Occipital lobe (tissue), 2 donors: Measurements from ENCODE around the gene ZNF441. TPM values are rescaled to one million over a fixed set of nuclear protein-coding genes. Genes with fewer than 3 reads are reported as not detected.
A peak's percentile ranks its signal among the peaks of the same experiment; 100 is the strongest.
"Not testable (repeated sequence)": the region's sequence is repeated elsewhere in the genome, so short reads cannot be mapped to it uniquely, and the experiment has no call there.

ENCODE experiments used
- DNase-seq: peaks from one replicate; lab custom pipeline; 2025; lab: John Stamatoyannopoulos, UW
- total RNA-seq: library from RNA; depleted of rRNA; stranded (reverse); fragments of >200 nt; gene quantifications from one replicate; pipeline ENCODE4 v1.2.3, GENCODE V29; 2014

The ZNF441 gene
- total RNA-seq, result 70.2 TPM

DNA sequence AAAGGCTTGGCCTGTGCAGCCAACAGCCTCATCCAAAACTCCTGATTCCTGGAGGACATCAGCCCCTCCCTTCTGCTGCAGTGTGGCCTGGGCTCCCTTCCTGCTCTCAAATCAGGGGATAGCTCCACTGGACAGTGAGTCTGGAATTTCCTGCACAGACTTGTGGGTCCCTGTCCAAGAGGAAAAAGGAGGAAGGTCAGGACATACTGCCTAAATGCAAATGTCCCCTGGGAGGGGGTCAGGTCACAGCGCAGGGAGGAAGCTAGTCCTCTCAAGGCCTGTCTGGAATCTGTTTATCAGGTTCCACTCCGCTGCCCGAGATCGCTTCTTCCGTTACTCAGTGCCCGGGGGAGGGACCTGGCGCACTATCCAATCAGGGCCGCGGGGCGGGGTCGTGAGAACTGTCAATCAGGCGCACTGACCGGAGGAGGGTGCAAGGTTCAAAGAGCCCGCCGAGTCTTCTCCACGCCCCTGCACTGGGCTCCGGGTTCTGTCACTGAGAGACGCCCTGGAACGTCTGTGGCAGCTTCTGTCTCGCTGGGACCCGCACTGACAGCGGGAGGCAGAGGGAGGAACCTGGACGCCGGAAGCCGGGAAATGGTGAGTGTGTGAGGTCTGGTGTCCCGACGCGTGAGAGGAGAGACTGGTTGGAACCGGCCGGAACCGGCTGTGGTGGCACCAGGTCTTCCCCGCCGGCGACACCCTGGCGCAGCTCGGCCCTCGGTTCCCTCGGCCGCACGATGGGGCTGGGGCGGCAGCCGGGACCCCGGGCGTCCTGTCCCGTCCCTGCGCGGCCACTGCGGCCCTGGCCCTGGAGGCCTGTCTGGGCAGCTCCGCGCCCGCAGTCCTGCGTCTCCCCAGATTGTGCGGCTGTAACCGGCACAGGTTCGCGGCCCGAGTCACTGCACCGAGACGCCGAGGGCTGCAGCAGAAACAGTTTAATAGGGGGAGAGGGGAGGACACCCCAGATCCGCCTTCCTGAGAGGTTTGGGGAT, at the start of gene ZNF441:
Gene ZNF441, plus strand, starts transcription at position 404 of the 995 bp plus-strand sequence. Its CDS starts 194 bp downstream, at position 598.
- DNase-seq, result peak; percentile 96

DNA sequence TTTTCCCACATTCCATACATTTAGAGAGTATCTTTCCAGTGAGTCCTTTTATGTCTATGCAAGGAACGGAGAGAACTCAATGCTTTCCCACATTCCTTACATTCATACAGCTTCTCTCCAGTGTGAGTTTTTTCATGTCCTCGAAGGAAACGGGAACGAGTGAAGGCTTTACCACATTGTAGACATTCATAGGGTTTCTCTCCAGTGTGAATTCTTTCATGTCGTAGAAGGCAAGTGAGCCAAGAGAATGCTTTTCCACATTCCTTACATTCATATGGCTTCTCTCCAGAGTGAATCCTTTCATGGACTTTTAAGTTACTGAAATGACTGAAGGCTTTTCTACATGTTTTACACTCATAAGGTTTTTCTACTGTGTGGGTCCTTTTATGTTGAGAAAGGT, 45.1 kb upstream of the ZNF441 start:
- DNase-seq, result no peak

DNA sequence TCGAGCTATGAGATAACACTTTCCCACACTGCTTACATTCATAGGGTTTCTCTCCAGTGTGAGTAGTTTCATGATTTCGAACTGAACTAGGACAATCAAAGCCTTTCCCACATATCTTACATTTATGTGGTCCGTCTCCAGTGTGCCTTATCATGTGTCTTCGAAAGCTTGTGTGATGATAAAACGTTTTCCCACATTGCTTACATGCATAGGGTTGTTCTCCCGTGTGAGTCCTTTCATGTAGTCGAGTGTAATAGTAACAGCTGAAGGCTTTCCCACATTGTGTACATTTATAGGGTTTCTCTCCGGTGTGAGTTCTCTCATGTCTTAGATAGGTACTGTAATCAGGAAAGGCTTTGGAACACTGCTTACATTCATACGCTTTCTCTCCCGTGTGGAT, 44.4 kb upstream of the ZNF441 start:
- DNase-seq, result no peak

DNA sequence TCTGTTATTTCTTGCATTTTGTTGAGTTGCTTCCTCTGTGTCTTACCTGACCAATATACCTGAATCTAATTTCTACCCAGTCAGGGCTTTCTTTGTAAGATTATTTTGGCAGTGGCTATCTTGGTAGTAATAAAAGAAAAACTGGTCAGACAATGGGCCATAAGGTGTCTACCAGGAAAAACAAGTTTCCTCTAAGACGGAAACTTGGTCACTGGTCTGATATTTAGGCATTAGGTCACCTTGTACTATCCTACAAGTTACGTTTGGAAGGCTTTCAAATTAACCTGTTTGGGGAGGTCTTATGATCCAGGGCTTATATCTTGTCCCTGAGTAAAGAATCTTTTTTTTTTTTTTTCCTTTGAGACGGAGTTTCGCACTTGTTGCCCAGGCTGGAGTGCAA, 37.2 kb upstream of the ZNF441 start:
- DNase-seq, result no peak

DNA sequence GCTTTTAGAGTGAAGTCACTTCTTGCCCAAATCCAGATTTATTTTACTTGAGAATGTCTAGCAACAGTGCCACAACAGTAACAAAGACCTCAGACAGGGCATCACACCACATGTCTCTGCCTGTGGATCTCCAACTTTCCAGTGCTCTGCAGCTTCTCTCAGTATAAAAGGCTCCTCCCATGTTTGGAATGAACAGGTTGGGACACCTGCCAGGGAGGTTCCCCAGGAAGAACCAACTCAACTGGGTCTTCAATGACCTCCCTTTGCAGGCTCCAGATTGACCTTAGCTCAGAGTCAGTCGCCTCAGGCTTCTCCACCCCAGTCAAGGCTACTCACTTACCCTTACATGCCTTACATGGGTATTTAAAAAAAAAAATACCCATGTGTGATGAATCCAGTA, 31.4 kb upstream of the ZNF441 start:
- DNase-seq, result no peak

DNA sequence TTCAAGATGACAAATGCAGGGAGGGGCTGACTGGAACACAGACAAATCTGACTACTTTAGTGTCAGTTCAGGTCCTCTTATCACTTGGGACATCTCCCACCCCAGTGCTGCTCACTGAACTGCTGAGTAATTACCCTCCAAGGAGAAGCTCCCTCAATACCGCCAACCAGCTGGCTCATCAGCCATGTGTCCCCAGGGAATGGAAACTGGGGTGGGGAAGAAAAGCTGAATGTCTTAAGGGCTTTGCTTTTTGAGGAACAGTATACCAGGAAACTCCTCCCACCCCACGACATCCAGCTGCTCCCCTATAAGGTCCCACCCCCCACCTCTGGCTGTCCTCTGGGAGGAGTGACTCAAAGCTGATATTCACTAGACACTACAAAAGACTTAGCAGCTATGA, 30.1 kb upstream of the ZNF441 start:
- DNase-seq, result no peak

DNA sequence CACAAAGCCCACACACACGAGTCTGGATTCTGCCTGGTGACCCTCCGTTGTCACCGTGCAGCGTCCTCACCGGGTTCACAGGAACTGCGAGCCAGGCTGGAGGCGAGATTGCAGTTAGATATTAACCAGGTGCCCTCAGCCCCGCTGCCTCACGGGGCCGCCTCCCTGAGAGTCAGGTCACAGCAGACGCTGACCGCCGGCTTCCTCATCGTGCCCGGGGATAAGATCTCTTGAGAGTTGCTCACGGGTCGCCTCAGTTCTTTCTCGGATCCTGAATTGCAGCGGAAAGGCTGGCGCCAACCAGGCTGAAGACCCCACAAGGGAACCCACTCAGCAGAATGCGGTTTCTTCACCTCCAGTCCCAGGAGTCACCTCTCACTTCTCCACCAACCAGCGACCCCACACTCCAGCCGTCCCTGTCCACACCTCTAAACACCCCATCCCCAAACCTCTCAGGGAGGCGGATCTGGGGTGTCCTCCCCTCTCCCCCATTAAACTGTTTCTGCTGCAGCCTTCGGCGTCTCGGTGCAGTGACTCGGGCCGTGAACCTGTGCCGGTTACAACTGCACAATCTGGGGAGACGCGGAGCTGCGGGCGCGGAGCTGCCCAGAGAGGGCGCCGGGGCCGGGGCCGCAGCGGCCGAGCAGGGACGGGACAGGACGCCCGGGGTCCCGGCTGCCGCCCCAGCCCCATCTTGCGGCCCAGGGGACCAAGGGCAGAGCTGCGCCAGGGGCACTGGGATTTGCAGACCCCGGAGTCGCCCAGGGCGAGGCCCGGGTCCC, 28.6 kb upstream of the ZNF441 start:
- DNase-seq, result no peak

DNA sequence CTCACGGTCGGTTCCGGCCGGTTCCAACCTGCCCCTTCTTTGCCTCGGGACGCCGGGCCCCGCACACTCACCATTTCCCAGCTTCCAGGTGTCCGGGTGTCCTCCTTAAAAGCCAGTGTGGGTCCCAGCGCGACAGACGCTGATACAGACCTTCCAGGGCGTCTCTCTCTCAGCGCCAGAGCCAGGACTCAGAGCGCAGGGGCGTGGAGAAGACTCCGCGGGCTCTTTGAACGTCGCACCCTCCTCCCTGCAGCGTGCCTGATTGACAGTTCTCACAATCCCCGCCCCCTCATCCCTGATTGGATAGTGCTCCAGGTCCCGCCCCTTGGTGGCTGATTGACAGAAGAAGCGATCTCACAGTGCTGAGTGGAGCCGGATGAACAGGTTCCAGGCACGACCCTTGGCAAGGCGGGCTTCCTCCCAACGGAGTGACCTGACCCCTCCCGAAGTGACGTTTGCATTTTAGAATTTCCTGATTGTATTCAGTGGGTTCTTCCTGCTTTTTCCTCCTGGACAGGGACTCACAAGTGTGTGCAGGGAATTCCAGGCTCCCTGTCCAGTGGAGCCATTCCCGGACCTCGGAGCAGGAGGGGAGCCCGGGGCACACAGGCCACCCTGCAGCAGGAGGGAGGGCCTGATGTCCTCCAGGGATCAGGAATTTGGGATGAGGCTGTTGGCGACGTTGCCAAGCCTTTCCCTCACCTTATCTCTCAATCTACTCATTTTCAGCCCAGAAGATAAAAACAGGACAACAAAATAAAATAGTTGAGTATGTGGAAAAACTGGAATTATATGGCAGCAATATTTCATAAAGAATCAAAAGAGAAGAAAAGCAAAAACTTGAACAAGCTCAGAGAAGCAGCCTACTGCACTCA, 27.8 kb upstream of the ZNF441 start, which contains the start of gene ZNF823:
Gene ZNF823, minus strand, starts transcription at position 201 of the 875 bp plus-strand sequence. Its CDS starts 127 bp downstream, at position 74.
- peak; percentile 98 for DNase-seq

DNA sequence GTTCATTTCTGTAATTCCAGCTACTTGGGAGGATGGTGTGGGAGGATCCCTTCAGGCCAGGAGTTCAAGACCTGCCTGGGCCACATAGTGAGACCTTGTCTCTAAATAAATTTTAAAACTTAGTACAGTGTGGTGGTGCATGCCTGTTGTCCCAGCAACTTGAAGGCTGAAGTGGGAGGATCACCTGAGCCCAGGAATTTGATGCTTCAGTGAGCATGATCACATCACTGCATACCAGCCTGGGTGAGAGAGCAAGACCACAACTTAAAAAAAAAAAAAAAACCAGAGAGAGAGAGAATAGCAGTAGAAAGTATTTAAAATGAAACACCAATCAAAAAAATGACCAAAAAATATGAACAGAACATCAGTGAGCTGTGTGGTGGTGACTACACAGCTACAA, 20.9 kb upstream of the ZNF441 start:
- DNase-seq, result no peak

DNA sequence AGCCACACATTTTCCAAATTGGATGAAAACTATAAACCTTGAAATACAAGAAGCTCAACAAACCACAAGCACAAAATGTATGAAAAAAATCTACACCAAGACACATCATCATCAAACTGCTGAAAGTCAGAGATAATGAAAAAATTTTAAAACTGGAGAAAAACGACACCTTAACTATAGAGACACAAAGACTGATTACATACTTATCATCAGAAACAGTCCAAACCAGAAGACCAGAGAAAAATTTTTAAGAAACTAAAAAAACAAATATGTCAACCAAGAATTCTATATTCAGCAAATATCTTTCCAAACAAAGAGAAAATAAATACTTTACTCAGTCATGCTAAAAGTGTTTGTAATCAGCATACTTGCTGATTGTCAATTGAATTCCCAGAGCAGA, 19.5 kb upstream of the ZNF441 start:
- no peak for DNase-seq

DNA sequence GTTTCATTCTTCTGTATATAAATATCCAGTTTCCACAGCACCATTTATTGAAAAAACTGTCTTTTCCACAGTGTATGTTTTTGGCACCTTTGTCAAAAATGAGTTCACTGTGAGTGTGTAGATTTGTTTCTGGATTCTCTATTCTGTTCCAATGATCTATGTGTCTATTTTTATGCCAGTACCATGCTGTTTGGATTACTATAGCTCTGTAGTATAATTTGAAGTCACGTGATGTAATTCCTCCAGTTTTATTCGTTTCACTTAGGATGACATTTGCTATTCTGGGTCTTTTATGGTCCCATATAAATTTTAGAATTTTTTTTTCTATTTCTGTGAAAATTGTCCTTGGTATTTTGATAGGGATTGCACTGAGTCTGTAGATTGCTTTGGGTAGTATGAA, 17.0 kb upstream of the ZNF441 start:
- no peak for DNase-seq

DNA sequence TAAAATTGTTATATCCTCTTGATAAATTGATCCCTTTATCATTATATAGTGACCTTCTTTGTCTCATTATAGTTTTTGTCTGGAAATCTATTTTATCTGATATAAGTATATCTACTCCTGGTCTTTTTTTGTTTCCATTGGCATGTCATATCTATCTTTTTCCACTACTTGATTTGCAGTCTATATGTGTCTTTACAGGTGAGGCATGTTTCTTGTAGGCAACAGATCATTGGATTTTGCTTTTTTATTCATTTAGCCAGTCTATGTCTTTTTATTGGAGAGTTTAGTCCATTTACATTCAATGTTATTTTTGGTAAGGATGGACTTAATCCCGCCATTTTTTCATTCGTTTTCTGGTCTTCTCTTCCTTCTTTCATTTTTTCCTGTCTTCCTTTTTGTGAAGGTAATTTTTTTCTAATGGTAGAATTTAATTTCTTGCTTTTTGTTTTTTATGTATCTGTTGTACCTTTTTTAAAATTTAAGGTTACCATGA, 14.5 kb upstream of the ZNF441 start:
- DNase-seq, result no peak

DNA sequence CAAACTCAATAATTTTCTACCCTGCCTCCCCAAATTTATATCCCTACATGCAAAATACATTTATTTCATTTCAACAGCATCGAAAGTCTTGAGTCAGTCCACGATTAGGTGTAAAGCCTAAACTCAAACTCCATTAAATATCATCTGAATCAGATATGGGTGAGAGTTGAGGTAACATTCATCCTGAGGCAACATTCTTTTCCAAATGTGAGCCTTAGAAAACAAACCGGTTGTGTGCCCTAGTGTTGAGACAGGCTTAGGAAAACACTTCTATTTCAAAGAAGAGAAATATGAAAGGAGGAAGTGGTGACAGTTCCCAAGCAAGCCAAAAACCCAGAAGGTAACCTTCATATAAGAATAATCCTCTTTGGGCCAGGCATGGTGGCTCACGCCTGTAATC, 12.1 kb upstream of the ZNF441 start:
- DNase-seq, result no peak

DNA sequence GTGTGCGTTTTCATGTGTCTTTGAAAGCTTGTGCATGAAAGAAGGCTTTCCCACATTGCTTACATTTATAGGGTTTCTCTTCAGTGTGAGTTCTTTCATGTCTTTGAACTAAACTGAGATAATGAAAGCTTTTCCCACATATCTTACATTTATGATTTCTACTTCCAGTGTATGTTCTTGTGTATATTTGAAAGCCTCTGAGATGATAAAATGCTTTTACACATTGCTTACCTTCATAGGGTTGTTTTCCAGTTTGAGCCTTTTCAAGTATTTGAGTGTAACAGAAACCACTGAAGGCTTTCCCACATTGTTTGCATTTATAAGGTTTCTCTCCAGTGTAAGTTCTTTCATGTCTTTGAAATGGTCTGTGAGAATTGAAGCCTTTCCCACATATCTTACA, 9.8 kb upstream of the ZNF441 start:
- DNase-seq, result no peak

DNA sequence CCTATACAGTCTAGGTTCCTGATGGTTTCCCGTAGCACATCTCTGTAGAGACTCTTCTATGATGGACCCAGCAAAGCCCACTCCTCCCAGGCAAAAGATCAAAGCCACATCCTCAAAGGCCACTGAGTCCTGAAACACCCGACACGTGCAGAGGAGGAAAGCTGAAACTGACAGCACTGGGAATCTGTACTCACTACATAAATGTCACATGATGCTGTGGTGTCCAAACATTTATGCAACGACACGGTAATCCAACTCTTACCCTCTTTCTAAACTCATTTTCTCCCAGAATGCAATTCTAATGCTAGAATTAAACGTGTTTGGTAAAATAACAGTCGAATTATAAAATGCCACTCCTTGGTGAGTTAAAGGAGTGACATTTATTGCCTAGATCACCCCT, 7.0 kb upstream of the ZNF441 start:
- no peak for DNase-seq

DNA sequence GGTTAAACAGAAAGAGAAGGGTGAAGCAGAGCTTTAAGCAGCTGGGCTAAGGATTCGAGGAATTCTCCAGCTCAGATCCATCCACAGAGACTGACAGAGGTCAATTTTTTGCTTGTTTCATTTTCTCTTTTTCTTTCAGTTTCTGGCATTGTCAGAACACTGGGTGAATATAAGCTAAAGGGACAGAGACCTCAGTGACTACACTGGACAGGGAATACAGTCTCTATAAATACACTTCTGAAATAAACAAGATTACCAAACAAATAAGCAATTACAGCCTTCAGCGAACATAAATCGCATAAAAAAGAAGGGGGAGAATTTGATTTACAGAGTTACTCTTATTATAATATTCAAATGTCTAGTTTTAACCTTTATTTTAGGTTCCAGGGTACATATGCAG, 3.7 kb upstream of the ZNF441 start:
- no peak for DNase-seq

DNA sequence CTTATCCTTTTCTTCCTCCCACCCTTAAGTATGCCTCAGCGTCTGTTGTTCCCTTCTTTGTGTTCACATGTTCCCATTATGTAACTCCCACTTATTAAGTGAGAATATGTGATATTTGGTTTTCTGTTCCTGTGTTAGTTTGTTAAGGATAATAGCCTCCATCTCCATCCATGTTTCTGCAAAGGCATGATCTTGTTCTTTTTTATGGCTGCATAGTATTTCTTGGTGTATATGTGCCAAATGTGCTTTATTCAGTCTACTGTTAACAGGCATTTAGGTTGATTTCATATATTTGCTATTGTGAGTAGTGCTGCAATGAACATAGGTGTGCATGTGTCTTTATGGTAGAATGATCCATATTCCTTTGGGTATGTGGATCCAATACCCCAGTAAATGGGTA, 3.2 kb upstream of the ZNF441 start:
- no peak for DNase-seq

DNA sequence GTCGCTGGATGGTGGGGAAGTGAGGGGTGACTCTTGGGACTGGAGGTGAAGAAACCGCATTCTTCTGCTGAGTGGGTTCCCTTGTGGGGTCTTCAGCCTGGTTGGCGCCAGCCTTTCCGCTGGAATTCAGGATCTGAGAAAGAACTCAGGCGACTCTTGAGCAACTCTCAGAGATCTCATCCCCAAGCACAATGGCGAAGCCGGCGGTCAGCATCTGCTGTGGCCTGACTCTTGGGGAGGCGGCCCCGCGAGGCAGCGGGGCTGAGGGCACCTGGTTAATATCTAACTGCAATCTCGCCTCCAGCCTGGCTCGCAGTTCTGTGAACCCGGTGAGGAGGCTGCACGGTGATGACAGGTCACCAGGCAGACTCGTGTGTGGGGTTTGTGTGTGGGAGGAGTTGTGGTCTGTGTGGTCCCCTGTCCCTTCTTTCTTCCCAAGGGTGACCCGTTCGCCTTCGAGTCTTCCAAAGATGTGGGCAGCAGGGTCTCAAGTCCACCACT, 883 bp downstream of the ZNF441 start:
- DNase-seq, result no peak

DNA sequence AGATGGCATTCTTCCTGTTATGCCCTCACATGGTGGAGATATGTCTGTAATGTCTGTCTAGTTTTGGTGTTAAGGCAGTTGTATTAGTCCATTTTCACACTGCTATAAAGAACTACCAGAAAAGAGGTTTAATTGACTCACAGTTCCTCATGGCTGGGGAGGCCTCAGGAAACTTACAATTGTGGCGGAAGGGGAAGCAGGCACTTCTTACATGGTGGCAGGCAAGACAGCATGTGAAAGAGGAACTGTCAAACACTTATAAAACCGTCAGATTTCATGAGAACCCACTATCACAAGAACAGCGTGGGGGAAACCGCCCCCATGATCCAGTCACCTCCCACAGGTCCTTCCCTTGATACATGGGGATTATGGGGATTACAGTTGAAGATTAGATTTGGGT, 3.2 kb downstream of the ZNF441 start:
- DNase-seq, result no peak

DNA sequence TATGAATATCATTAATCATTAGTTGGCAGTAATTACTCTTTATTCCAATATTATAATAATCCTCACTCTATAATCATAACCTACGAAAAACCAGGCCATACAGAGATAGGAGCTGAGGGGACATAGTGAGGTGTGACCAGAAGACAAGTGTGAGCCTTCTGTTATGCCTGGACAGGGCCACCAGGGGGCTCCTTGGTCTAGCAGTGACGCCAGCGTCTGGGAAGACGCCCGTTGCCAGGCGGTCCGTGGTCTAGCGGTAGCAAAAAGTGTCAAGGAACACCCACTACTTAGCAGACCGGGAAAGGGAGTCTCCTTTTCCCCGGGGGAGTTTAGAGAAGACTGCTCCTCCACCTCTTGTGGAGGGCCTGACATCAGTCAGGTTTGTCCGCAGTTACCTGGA, 4.7 kb downstream of the ZNF441 start:
- not testable (repeated sequence) for DNase-seq

DNA sequence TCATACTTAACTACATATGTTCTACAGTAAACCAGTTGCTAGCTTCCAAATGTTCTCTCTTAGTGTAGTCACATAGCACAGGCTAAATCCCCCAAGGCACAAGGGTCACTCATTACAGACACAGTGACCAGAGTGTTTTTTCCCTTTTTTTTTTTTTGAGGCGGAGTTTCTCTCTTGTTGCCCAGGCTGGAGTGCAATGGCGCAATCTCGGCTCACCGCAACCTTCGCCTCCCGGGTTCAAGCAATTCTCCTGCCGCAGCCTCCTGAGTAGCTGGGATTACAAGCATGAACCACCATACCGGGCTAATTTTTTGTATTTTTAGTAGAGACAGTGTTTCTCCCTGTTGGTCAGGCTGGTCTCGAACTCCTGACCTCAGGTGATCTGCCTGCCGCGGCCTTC, 9.9 kb downstream of the ZNF441 start:
- DNase-seq, result not testable (repeated sequence)
